Neutrophil (primary cell): Measurements from ENCODE around the gene EFHC2.

Source experiments
- H3K27ac ChIP-seq: fragments of 200-600 bp; sonication (generic); 2 replicates; pipeline ENCODE4 v1.5.1; 2016; ENCODE audit warnings: mild to moderate bottlenecking, moderate library complexity
- H3K27me3 ChIP-seq: fragments of 200-600 bp; sonication (generic); 2 replicates; pipeline ENCODE4 v1.6.0; 2016; ENCODE audit warnings: mild to moderate bottlenecking
- H3K36me3 ChIP-seq: fragments of 200-600 bp; sonication (generic); 2 replicates; pipeline ENCODE4 v1.5.1; 2017
- H3K4me1 ChIP-seq, 2 experiments: fragments of 200-600 bp in 1 of 2; sonication (generic) in 1 of 2; 1 replicate in 1 of 2; 2 replicates in 1 of 2; pipeline versions ENCODE4 v1.5.1 to v1.6.1; 2013 to 2016; ENCODE audit warnings: low read depth in 1 of 2, low read length in 1 of 2, mild to moderate bottlenecking in 1 of 2, moderate library complexity in 1 of 2; ENCODE audit not compliant: control insufficient read depth in 1 of 2, insufficient read depth in 1 of 2
- H3K4me3 ChIP-seq, 2 experiments: fragments of 200-600 bp in 1 of 2; sonication (generic) in 1 of 2; 1 replicate in 1 of 2; 2 replicates in 1 of 2; pipeline ENCODE4 v1.5.1; 2013 to 2016; ENCODE audit warnings: low read depth in 1 of 2, low read length in 1 of 2, mild to moderate bottlenecking in 1 of 2, moderate library complexity in 1 of 2
- H3K9me3 ChIP-seq: fragments of 200-600 bp; sonication (generic); 2 replicates; pipeline ENCODE4 v1.5.1; 2016
- CTCF ChIP-seq: fragments of 200-600 bp; sonication (generic); IDR thresholded peaks from 2 replicates; pipeline ENCODE4 v1.5.1; 2016; ENCODE audit warnings: antibody characterized with exemption

Gene EFHC2

GRCh38 chrX:44343412-44344141 is at the start of gene EFHC2:
Gene EFHC2, minus strand, starts transcription at chrX:44343672. Its CDS starts 84 bp downstream, at chrX:44343588.
- Histone ChIP-seq H3K9me3 (no peaks in the 10 kb centered on the region), H3K36me3 (no peaks in the 10 kb centered on the region), H3K4me1 (peaks cover 13 to 24% of the 10 kb centered on the region in 2 experiments), H3K4me3 (peak within 1 kb of the TSS; percentile 60 to 68), H3K27ac (peak within 1 kb of the TSS; percentile 93), H3K27me3 (no peaks in the 10 kb centered on the region)
- TF ChIP-seq CTCF = no peak

GRCh38 chrX:44392767-44393166 is 49.3 kb upstream of the EFHC2 start:
- no peak for TF ChIP-seq CTCF
- Histone ChIP-seq H3K36me3 (no peaks in the 10 kb centered on the region), H3K27me3 (no peaks in the 10 kb centered on the region), H3K4me3 (no peak overlapping the region), H3K9me3 (no peaks in the 10 kb centered on the region), H3K4me1 (no peaks in the 10 kb centered on the region), H3K27ac (no peak overlapping the region)

- Histone ChIP-seq H3K27ac (no peak overlapping the region), H3K4me3 (no peak overlapping the region), H3K4me1 (no peaks in the 10 kb centered on the region), H3K9me3 (no peaks in the 10 kb centered on the region), H3K27me3 (no peaks in the 10 kb centered on the region), H3K36me3 (no peaks in the 10 kb centered on the region)
- TF ChIP-seq CTCF = no peak
These were observed 41.3 kb upstream of the EFHC2 start for GRCh38 chrX:44384688-44385338.

- Histone ChIP-seq H3K27me3 (no peaks in the 10 kb centered on the region), H3K4me1 (no peaks in the 10 kb centered on the region), H3K4me3 (no peak overlapping the region), H3K36me3 (no peaks in the 10 kb centered on the region), H3K27ac (no peak overlapping the region), H3K9me3 (no peaks in the 10 kb centered on the region)
- no peak for TF ChIP-seq CTCF
These were observed 39.4 kb upstream of the EFHC2 start for GRCh38 chrX:44382871-44383270.

GRCh38 chrX:44352758-44353157 is 9.3 kb upstream of the EFHC2 start:
- no peaks in the 10 kb centered on the region for H3K9me3 ChIP-seq
- no peak for TF ChIP-seq CTCF
- H3K36me3 ChIP-seq = no peaks in the 10 kb centered on the region
- no peaks in the 10 kb centered on the region for H3K27me3 ChIP-seq
- H3K4me3 ChIP-seq = no peak overlapping the region
- no peak overlapping the region for H3K27ac ChIP-seq
- peaks cover 0 to 11% of the 10 kb centered on the region in 2 experiments for H3K4me1 ChIP-seq
